HG02870 (cell line): ENCODE data around the gene SLC12A5.
"Not testable (repeated sequence)": the region's sequence is repeated elsewhere in the genome, so short reads cannot be mapped to it uniquely, and the experiment has no call there.

ENCODE experiments used
- ATAC-seq: cut with Tn5 transposase; IDR thresholded peaks from one replicate; pipeline ENCODE4 v1.9.1; 2021; ENCODE audit warnings: mild to moderate bottlenecking, moderate library complexity; ENCODE audit not compliant: unreplicated experiment

The SLC12A5 gene

DNA sequence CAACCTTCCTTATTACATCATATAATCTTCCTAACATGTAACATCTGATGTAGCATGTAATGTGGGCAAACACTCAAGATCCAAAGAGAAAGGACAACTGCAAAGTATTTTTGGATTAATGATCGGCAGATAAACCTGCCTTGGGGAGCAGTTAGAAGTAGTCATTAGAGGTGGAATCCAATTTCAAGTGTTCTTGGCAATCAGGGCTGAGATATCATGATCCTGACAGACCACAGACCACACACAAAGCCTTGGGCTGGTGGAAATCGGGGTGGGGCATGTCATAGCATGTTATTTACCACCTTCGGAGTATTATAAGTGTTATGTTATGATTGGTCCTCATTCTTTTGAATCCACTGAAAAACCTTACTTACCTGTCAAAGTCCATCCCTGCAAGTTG lies 44.4 kb downstream of the SLC12A5 start:
- no peak for ATAC-seq

DNA sequence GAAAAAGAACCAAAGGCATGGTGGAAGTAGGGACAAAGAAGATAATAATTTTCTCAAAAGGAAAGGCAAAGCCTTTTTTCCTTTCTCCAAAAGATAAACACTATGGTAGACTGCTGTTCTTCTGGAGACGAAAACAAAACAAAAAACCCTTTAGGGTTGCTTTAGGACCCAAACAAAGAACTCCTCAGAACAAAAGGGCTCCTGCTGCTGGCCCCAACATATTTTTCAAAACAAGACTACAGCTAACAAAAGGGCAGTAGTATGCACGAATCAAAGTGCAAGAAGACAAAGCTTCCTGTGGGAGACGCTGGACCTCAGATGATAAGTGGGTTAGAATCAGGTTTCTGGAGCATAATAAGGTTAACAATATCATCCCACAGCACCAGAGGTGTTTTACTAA lies 45.0 kb downstream of the SLC12A5 start:
- ATAC-seq: no peak

DNA sequence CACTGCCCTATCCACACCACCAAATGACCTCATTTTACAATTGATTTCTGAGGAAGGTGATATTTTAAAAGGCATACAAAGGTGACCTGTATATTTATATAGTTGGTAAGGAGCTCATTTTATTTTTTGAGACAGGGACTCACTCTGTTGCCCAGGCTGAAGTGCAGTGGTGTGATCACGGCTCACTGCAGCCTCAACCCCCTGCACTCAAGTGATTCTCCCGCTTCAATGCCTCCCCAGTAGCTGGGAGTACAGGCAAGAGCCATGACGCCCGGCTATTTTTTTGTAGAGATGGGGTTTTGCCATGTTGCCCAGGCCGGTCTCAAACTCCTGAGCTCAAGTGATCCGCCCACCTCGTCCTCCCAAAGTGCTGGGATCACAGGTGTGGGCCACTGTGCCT lies 47.8 kb downstream of the SLC12A5 start:
- no peak for ATAC-seq

DNA sequence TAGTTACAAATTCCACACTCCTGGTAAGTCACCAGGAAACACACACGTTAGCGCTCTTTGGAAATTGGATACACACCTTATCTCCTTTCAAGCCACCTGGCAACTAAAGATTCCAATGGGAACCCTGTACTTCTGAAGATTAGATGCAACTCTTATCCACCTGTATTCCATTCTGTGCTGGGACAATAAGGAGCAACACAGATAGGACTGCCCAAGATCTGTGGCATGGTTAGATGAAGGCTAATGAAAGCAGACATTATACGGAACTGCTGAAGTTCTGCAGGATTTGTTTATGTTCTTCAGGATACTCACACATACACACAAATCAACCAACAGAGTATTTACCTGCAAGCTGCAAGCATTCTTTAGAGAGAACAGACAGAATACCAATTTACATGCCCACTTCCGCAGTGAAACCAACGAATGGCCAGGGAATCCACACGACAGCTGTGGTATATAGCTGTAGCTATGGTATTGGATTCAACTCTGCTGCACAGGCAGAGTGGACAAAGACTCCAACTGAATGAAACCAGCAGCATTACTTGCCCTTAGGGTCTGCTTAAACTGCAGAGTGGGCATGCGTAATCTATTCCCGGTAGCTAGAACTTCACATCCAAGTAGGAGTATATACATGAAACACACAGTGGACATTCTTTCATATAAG lies 48.8 kb downstream of the SLC12A5 start:
- no peak for ATAC-seq

DNA sequence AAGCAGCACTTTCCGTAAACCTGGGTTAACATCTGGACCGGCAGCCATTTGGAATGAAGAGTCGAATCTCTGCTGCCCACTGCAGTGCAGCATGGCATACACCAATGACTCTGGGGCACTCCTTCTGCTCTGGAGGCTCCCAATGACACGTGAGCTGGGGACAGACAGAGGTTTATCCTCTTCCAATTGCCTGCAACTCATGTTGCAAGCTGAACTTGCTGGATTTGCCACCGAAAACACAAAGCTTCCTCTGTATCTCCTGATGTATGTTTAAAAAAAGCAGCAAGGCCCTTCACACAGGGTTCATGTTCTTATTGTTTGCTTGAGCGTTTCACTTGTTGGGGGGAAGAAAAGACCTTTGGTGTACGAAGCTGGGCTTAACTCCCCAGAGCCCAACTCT lies 49.9 kb downstream of the SLC12A5 start:
- no peak for ATAC-seq

DNA sequence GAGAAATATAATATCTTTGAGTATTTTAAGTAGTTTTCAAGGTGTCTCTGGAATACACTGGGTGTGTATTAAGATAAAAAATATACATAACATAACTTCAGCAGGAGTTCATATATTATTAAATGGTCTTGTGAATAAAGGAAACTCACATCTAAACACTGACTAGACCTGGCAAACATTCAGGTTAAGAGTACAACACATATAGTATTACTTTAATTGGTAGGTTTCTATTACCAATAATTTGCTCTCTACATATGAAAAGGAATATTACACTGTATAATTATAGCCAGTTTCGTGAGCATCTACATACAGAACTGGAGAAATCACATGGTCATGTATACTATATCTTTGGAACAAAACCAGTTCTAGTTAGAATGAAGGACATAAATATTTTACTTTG lies 52.1 kb downstream of the SLC12A5 start:
- ATAC-seq: no peak

DNA sequence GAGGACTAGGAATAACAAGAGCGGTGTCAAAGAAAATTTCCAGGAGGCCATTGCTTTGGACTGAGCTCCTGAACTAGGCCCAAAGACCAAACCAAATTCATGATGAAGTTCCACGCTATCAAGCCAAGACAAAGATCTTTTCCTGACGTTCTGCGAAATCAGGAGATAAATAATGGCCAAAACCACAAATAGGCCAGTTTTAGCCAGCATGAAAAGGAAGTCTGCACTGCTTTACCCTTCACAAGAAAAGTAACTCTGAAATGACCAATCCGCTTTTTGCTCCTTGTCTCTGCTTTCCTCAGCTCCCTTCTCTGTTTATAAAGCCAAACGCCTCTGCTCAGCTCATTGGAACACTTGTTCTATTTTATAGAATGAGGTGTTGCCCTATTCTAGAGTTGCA lies 54.1 kb downstream of the SLC12A5 start:
- no peak for ATAC-seq

DNA sequence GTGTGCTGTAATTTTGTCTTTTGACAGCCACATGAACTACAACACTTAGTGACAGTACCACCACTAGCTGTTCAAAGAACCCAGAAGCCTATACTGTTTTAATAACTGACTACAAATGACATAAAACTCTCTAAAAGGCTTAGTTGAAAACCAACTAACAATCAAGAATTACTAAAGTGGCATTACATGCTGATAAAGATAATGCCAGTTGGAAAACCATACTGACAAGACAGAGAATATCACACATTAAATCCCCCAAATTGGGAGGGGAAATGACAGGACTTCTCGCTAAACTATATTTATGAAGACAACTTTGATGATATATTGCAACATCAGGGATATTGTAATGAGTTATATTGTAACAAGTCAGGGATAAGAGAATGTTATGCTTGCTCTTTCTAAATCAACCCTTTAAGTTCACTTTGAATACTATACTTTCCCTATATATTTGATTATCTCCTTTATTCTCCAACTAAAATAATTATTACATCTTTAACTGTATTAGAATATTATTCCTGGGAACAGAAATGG lies 54.6 kb downstream of the SLC12A5 start:
- ATAC-seq: no peak

DNA sequence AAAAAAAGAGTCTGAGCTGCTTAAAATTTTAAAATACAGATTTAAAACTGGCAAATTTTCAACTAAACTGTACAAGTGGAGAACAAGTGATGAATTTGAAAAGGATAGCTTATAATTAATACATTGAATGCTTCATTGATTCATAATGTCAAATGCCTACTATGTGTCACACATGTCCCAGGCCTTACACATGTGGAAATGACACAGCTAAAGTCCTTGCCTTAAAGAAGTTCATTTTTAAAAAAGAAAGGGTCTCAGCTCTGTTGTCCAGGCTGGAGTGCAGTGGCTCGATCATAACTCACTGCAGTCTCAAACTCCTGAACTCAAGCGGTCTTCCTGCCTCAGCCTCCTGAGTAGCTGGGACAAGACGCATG lies 55.8 kb downstream of the SLC12A5 start:
- ATAC-seq: no peak

DNA sequence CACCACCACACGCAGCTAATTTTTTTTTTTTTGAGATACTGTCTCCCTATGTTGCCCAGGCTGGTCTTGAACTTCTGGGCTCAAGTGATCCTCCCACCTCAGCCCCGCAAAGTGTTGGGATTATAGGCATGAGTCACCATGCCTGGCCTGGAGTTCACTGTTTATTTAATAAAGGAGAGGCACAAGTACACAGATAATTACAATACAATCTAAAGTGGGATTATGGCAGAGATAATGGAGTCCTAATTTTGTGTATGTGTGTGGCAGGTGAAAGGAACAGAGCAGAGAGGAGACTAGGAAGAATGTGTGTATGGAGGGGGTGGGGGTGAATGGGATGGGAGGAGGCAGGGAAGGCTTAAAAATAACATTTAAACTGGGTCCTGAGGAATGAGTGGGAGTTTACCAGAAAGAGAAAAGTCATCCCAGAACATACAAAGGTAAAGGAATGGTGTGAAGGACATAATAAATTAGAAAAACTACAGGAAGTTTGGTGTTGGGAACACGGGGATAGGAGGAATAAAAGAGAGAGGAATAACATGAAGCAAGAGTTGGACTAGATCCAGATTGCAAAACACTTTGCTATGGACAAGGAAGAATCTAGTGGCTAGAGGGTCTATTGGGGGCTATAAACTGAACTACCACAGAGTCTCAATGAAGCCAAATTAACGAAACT lies 56.3 kb downstream of the SLC12A5 start:
- ATAC-seq: no peak

DNA sequence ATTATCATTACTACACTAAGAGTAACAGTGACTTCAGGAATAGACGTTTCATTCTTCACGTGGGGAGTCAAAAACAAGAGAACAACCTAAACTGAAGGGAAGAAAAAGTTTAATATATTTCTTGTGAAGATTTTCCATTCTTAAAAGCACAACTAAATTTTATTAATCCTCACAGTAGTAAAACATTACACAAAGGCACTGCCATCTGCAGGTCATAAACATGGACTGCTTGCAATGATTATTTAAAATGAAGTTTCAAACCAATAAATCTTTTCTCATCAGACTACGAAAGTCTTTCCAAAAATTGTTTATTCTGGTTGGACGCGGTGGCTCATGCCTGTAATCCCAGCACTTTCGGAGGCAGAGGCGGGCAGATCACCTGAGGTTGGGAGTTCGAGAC lies 58.1 kb downstream of the SLC12A5 start:
- no peak for ATAC-seq

DNA sequence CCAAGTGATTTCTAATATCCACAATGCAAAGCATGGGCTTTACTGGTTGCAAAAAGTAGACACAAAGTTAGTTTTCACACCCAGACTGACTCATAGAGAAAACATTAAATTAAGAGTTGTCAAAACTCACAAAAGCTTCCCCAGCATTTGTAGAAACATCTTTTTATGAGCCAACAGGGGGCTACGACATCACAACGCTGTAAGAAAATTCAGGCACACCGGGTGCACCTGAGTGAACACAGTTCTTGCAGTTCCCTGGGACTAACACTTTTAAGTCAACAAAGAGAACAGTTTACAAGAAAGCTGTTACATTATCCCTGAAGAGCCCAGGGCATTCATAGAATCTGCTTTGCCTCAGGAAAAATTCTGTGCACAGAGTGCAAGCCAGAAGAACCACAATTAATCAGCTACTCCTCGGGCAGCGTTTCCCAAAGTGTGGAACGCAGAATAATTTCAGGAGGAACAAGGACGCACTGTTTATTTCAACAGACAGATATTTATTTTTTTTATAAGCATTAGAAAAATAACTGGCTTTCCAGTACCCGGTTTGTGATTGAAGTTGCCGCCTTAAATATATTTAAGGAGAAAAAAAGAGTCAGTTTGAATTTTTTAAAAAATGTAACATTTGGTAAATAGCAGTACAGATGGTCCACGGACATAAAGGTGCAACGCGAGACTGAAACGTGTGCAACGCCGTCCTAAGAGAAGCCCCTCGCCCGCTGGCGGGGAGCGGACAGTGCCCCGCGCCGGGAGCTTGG lies 59.6 kb downstream of the SLC12A5 start:
- no peak for ATAC-seq

DNA sequence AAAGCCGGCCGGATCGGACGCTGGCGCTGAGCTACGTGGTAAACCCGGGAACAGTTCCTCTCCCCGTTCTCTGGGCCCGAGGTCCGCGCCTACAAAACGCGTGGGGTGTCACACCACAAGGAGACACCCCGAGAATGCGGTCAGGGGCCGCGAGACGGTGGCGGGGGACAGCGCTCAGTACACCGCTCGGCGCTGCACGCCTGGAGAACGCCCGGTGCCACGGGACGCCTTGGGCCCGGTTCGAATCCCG lies 60.1 kb downstream of the SLC12A5 start:
- peak; percentile 38 for ATAC-seq

DNA sequence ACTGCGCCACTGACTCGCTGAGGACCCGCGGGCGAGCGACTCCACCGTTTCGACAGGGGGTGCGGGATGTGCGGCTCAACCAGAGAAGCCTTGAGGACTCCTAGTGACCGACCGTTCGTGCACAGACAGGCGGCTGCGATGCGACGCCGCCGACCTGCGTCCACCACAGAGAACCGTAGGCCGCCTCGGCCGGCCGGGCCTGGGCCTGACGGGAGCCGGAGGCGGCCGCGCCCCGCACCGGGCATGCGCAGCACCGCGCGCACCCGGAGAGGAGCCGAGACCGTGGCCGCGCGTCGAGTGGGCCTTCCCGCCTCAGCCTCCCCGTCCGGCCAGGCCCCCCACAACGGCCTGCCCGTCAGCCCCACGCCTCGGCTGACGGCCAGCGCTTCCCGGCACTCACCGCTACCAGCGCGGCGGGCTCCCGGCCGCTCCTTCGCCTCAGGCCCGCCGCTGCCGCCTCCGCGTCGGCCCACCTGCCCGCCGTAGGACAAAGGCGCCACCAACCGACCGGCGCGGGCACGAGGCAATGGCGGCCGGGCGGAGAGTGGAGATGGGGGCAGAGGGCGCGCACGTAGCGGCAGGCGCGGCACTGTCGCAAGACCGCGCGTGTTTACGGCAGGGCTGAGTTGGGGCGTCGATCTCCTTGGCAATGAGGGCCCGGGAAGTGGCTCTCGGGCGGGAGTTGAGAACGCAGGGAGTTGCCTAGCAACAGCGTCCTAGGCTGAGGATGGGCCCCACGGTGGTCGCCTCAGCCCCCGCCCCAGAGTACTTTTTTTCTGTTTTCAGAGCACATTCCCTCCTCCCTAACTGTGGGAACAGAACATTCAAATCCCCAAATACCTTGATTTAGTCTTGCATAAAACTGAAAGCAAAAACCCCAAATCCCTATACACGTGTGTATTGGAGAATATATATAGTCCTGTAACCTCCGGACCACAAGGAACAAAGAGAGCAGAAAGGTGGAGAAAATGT lies 60.7 kb downstream of the SLC12A5 start, which contains the start of gene NCOA5:
NCOA5 (minus strand) TSS at position 546 of the 972 bp plus-strand sequence. CDS start 10,538 bp downstream, outside the sequence.
- peak; percentile 78 for ATAC-seq

DNA sequence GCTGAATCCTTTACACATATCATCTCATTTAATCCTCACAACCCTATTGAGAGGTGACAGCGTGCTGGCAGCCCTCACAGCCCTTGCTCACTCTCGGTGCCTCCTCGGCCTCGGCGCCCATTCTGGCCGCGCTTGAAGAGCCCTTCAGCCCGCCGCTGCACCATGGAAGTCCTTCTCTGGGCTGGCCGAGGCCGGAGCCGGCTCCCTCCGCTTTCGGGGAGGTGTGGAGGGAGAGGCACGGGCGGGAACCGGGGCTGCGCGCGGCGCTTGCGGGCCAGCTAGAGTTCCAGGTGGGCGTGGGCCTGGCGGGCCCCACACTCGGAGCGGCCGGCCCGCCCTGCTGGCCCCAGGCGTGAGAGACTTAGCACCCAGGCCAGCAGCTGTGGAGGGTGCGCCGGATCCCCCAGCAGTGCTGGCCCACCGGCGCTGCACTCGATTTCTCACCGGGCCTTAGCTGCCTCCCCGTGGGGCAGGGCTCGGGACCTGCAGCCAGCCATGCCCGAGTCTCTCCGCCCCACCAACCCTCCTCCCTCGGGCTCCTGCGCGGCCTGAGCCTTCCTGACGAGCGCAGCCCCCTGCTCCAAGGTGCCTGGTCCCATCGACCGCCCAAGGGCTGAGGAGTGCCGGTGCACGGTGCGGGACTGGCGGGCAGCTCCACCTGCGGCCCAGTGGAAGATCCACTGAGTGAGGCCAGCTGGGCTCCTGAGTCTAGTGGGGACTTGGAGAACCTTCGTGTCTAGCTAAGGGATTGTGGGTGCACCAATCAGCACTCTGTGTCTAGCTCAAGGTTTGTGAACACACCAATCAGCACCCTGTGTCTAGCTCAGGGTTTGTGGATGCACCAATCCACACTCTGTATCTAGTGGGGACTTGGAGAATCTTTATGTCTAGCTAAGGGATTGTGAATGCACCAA lies 62.9 kb downstream of the SLC12A5 start:
- ATAC-seq: not testable (repeated sequence)

DNA sequence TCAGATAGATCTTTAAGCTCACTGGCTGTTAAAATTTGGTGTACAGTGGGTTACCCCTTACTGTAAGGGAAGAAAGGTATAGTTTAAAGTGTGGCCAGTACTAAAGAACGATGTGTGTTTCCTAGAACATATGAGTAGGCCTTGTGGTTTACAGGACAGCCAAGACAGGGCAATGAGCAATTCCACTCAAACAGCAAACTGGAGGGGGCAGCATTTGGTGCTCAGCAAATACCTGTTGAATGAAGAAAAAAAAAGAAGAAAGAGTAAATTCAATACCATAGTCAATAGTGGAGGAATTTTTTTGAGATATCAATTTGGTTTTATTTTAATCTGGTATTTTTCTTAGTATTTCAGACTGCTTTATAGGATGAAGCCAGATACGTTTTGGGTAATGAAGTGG lies 64.5 kb downstream of the SLC12A5 start:
- ATAC-seq: no peak

DNA sequence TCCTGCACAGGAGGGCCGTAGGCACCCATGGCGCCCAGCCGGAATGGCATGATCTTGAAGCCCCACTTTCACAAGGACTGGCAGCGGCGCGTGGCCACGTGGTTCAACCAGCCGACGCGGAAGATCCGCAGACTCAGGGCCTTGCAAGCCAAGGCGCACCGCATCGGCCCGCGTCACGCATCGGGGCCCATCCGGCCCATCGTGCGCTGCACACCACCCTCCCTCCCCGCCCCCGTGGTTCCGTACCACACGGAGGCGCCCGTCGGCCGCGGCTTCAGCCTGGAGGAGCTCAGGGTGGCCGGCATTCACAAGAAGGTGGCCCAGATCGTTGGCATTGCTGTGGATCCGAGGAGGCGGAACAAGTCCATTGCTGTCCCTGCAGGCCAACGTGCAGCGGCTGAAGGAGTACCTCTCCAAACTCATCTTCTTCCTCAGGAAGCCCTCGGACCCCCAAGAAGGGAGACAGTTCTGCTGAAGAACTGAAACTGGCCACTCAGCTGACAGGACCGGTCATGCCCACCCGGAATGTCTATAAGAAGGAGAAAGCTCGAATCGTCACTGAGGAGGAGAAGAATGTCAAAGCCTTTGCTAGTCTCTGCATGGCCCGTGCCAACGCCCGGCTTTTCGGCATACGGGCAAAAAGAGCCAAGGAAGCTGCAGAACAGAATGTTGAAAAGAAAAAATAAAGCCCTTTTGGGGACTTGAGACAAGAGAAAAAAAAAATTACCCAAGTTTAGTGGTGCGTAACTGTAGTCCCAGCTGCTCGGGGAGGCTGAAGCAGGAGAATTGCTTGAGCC lies 70.7 kb downstream of the SLC12A5 start:
- ATAC-seq: no peak

DNA sequence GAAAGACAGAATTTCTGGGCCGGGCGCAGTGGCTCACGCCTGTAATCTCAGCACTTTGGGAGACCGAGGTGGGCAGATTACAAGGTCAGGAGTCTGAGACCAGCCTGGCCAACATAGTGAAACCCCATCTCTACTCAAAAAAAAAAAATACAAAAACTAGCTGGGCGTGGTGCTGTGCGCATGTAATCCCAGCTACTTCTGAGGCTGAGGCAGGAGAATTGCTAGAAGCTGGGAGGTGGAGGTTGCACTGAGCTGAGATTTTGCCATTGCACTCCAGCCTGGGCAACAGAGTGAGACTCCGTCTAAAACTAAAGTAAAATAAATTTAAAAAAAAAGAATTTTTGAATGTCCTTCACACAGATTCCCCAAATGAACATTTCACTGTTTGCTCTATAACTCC lies 71.4 kb downstream of the SLC12A5 start:
- ATAC-seq: not testable (repeated sequence)

DNA sequence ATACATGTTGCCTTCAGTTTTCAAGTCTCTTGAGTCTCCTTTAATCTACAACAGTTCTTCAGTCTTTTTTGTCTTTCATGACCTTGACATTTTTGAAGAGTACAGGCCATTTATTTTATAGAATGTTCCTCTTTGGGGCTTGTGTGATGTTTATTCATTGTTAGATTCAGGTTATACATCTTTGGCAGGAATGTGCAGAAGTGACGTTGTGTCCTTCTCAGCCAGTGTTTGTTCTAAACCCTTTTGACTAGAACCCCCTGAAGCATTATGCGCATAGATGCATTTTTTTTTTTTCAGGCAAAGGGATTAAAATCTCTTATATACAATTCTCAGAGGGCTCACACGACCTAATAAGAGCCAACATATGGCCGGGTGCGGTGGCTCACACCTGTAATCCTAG lies 72.0 kb downstream of the SLC12A5 start:
- no peak for ATAC-seq
